ENCODE measurements around the gene ADAMTS13. TPM values are rescaled to one million over a fixed set of nuclear protein-coding genes. Genes with fewer than 3 reads are reported as not detected.

The ADAMTS13 gene
- total and polyA plus RNA-seq, 2 donors (not counting 3 experiments of a cell fraction or from before 2014, with no cell fraction given): 1.5 to 2.5 TPM

- ChIA-PET CTCF (interaction anchor here (0.7 kb wide), 1 partner anchor 10 kb away, joined by 3 read pairs; no protein-coding TSS in a partner anchor), POLR2A (no interaction called here)
- no peak overlapping the region for H2AFZ ChIP-seq (ENCODE audit: low read depth, low read length)
- no peaks in the 10 kb centered on the region for H3K36me3 ChIP-seq (ENCODE audit: control insufficient read depth in 2 of 2, extremely low read depth in 1 of 2, insufficient read depth in 2 of 2, low read length in 2 of 2)
- H3K9me3 ChIP-seq (replicated peaks; ENCODE audit: control insufficient read depth, insufficient read depth, low read length): no peaks in the 10 kb centered on the region
- intact Hi-C loops (cut with micrococcal nuclease) (no loop called here), dilution Hi-C loops (cut with MboI; ENCODE audit: extremely low pct_ligation_motif_present, low sequenced_read_pairs) (no loop called here)
- DNase-seq (ENCODE audit: low read depth, low spot score): no peak
- no peak for FAIRE-seq
- no peak overlapping the region for H3K27ac ChIP-seq (ENCODE audit: insufficient read depth, low read depth, low read length)
- H3K79me2 ChIP-seq (ENCODE audit: control insufficient read depth, insufficient read depth, low read length): no peaks in the 10 kb centered on the region
- no peaks in the 10 kb centered on the region for H3K4me1 ChIP-seq (ENCODE audit: control insufficient read depth, extremely low read depth, insufficient read depth, low read length)
- no peak overlapping the region for H3K4me3 ChIP-seq (replicated peaks in 1 of 3; ENCODE audit: insufficient read depth in 1 of 3, low read depth in 1 of 3, low read length in 3 of 3)
- H3K9ac ChIP-seq (replicated peaks; ENCODE audit: extremely low read depth, insufficient read depth, low read length): no peak overlapping the region
- no peaks in the 10 kb centered on the region for H4K20me1 ChIP-seq (replicated peaks; ENCODE audit: control insufficient read depth, extremely low read depth, insufficient read depth, low read length)
- no TSS peak for BruUV-seq (replicated peaks)
- H3K9me1 ChIP-seq (replicated peaks; ENCODE audit: control insufficient read depth, extremely low read depth, insufficient read depth, low read length): no peaks in the 10 kb centered on the region
- H3K27me3 ChIP-seq (ENCODE audit: control insufficient read depth in 2 of 2, insufficient read depth in 2 of 2, low read length in 2 of 2): peaks cover 0 to 3% of the 10 kb centered on the region in 2 experiments
- TF ChIP-seq JUN (IDR thresholded peaks at IDR 0.05; ENCODE audit: borderline replicate concordance, insufficient read depth, insufficient read length, low read depth) (no peak), CTCF (IDR thresholded peaks at IDR 0.05; ENCODE audit: extremely low read depth in 1 of 2, insufficient read depth in 1 of 2, low read depth in 1 of 2, low read length in 2 of 2) (no peak), POLR2AphosphoS5 (IDR thresholded peaks at IDR 0.05; ENCODE audit: insufficient read depth, low read depth, low read length) (no peak), EZH2 (IDR thresholded peaks at IDR 0.05; ENCODE audit: borderline replicate concordance, low read depth, low read length, severe bottlenecking) (no peak), MYC (IDR thresholded peaks at IDR 0.05; ENCODE audit: low read depth, low read length) (no peak), GATA2 (IDR thresholded peaks at IDR 0.05; ENCODE audit: insufficient read depth, insufficient read length, low read depth, low read length) (no peak), POLR2A (IDR thresholded peaks at IDR 0.05; ENCODE audit: low read depth, low read length) (no peak), FOS (IDR thresholded peaks at IDR 0.05; ENCODE audit: borderline replicate concordance, insufficient read depth, low read length) (no peak)
- H3K4me2 ChIP-seq (ENCODE audit: insufficient read depth, low read length): no peak overlapping the region
Measured at GRCh38 chr9:133505186-133505830, 83.1 kb downstream of the ADAMTS13 start.

Data from endothelial cell of umbilical vein (primary cell).